ENCODE measurements around the gene FAM89A. TPM values are rescaled to one million over a fixed set of nuclear protein-coding genes. Genes with fewer than 3 reads are reported as not detected.

The FAM89A gene
- total RNA-seq, 1 donor from 2014 or later = 3.2 TPM

Other genes with a start within 250 kb of the FAM89A start
- gene C1orf198, start 171.7 kb downstream of the FAM89A start, total RNA-seq = 22.1 and 24.5 TPM in 2 replicates
- 11.5 and 12.2 TPM in 2 replicates for gene TTC13, start 61.4 kb downstream of the FAM89A start, total RNA-seq
- gene ARV1, start 61.2 kb downstream of the FAM89A start, total RNA-seq = 18.8 and 23.0 TPM in 2 replicates
- gene TRIM67, start 121.8 kb upstream of the FAM89A start, total RNA-seq = 0.10 TPM in 1 of 2 replicates, not detected in the other
- gene GNPAT, start 201.0 kb upstream of the FAM89A start, total RNA-seq = 51.7 and 60.3 TPM in 2 replicates

All from renal cortical epithelial cell (primary cell).